HG03571 (cell line): ENCODE results near the gene ITPR3.
"Not testable (repeated sequence)": the region's sequence is repeated elsewhere in the genome, so short reads cannot be mapped to it uniquely, and the experiment has no call there.

Source experiments
- ATAC-seq: cut with Tn5 transposase; IDR thresholded peaks from one replicate; pipeline ENCODE4 v1.9.1; 2021; ENCODE audit not compliant: unreplicated experiment

ITPR3 gene

DNA sequence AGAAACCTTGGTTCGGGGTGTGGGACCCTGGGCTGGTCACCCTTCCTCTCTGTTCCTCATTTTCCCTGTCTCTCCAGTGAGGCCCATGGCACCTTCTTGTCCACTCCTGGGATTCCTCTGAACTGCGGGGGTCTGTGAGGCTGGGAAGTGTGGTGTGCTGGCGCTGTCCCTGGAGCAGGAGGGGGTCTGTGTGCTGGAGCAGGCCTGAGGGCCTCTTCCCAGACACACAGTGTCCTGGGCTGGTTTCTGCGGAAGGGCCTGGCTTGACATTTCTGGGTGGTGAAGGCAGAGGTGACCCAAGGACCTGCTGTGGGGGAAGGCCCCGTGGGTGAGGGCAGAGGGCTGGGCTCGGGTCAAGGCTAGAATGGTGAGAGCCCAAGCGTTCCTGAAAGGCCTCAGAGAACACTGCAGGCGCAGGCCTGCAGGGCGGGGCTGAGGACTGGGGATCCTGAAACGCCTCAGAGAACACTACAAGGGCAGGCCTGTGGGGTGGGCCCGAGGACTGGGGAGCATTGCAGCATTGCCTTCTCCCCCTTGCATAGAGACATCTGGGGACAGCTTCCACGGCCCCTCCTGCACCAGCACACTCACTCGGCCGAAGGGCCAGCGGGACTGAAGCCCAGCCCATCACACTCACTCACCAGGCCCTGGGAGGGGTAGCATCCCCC, 30.5 kb upstream of the ITPR3 start:
- no peak for ATAC-seq

- ATAC-seq, result no peak
Observed at GRCh38 chr6:33591424-33592032, 29.6 kb upstream of the ITPR3 start.

DNA sequence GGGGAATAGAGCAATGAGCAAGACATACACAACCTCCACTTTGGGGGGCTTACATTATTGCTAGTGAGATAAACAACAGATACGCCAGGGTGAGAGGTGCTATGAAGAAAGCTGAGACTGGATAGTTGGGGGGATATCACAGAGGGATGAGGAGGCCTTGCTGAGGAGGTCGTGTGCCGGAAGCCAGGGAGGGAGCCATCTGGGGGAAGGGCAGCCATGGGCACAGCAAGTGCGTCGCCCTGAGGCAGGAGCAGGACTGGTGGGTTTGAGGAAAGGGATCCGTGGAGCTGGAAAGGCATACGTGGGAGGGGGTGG, 28.9 kb upstream of the ITPR3 start:
- ATAC-seq, result no peak

- peak; percentile 60 for ATAC-seq
Observed at GRCh38 chr6:33592595-33593413, 28.3 kb upstream of the ITPR3 start.

- ATAC-seq, result no peak
Observed at GRCh38 chr6:33593414-33593727, 27.8 kb upstream of the ITPR3 start.

DNA sequence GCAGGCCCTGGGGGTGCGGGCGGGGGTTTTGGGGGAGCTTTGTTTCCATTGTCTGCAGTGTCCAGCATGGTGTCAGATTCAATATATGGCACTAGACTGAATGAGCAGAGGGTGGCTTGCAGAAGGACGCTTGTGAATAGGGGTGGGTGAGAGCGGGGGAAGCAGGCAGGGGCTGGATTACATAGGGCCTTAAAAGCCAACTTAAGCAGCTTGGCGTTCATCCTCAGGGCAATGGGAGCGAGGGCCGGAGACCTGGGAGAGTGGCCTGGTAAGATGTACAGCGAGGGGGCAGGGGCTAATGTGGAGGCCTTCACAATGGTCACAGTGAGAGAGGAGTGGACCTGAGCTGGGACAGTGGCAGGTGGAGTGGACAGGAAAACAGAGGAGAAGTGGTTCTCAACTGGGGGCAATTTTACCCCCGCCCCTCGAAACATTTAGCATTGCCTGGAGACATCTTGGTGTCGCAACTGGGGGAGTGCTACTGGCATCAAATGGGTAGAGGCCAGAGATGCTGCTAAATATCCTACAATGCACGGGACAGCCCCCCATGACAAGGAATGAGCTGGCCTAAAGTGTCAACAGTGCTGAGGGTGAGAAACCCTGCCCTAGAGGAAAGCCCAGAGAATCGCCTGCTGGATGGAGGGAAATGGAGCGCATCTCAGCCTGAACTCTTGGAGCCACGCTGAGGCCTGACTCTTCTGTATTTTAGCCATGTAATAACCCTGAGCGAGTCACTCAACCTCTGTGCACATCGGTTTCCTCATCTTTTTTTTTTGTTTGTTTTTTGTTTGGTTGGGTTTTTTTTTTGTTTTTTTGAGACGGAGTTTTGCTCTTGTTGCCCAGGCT, 25.9 kb upstream of the ITPR3 start:
- no peak for ATAC-seq

GRCh38 chr6:33596894-33597293, 24.2 kb upstream of the ITPR3 start:
- ATAC-seq, result not testable (repeated sequence)

- no peak for ATAC-seq
Observed at GRCh38 chr6:33597551-33598322, 23.4 kb upstream of the ITPR3 start.

DNA sequence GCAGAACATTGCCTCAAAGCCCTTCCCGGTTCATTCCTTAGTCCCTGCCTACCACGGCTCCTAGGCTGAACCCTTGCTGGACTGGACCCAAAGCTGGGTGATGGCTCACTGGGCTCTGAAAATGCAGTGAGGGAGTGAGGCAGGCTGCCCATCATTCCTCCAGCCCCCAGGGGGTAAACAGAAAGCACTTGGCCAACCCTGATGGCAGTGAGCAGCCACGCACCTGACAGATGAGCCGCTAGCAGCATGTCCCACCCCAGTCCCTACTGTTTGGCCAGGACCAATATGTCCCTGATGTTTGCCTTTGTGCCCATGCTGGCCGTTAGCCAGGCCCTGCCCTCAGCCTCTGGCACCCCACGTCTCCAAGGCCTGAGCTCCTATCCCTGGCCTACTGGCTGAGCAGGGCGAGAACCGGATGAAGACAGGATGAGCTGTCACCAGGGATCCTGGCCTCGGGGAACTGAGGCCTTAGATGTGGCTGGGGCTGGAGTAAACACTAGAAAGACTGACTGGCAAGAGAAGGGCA, 21.6 kb upstream of the ITPR3 start:
- no peak for ATAC-seq

- ATAC-seq, result no peak
Observed at GRCh38 chr6:33600761-33601160, 20.4 kb upstream of the ITPR3 start.

- no peak for ATAC-seq
Observed at GRCh38 chr6:33602180-33602579, 18.9 kb upstream of the ITPR3 start.

GRCh38 chr6:33604941-33605854, 15.9 kb upstream of the ITPR3 start:
- ATAC-seq, result no peak

- ATAC-seq, result no peak
Observed at GRCh38 chr6:33606642-33607041, 14.5 kb upstream of the ITPR3 start.

- ATAC-seq, result no peak
Observed at GRCh38 chr6:33607126-33607783, 13.9 kb upstream of the ITPR3 start.

GRCh38 chr6:33607784-33608161, 13.3 kb upstream of the ITPR3 start:
- no peak for ATAC-seq

DNA sequence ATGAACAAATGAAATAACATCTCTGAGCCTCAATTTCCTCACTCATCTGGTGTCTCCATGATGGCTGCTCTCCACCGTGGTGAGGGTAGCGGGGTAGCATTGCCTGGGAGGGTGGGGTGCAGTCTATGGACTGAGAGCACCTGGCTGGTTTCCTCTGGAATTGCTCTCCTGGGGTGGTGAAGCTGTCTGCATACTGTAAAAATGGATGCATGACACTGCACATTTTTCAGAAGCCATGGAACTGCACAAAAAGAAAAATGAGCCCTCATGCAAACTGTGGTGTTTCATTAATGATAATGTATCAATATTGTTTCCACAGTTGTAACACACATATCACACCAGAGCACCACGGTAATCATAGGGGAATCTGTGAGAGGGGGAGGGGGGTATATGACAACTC, 12.1 kb upstream of the ITPR3 start:
- no peak for ATAC-seq

- no peak for ATAC-seq
Observed at GRCh38 chr6:33609528-33609927, 11.6 kb upstream of the ITPR3 start.

- ATAC-seq, result no peak
Observed at GRCh38 chr6:33610067-33610466, 11.1 kb upstream of the ITPR3 start.
